GM18498 (cell line): ENCODE data around the gene LMBR1L.

Experiments
- ATAC-seq: cut with Tn5 transposase; IDR thresholded peaks from one replicate; pipeline ENCODE4 v1.9.1; 2021; ENCODE audit warnings: mild to moderate bottlenecking, moderate library complexity; ENCODE audit not compliant: unreplicated experiment

Gene LMBR1L

GRCh38 chr12:49121047-49121696, 10.5 kb upstream of the LMBR1L start:
- no peak for ATAC-seq

- peak; percentile 2 for ATAC-seq
Observed at GRCh38 chr12:49111206-49111605, 559 bp upstream of the LMBR1L start.

DNA sequence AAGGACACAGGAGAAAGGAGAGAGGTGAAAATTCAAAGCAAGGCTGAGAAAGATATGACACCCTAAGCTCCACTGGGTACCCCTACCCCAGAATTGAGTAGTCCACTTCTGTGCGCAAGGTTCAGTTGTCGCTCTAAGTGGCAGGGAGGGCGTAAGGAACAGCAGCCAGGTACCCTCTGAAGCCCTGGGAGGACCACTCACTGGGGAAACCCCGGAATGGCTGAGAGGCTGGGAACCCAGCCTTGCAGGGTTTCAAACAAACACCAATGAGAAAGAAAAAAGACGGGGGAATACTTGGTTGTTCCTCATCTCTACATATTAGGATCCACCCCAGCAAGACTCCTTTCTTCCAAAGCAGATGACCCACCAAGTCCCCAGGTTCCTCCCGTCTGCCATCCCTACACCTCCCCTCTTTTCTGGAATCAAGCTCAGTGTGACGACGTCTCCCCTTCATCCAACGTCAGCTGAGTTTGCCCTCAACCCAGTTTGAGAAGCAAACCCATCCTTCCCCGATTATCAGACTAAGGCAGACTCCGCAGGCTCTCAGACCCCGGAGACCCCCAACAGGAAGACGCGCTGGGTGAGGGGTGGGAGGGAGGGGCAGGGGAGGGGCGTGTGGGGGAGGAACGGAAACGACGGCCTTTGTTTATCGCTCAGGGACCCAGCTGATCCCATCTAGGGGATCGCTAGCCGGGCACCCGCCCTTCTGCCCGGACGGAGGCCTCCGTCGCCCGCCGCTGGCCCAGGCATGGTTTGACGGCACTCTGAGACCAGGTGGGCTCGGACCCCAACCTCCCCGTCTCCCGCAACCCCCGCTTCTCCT, 795 bp downstream of the LMBR1L start:
- no peak for ATAC-seq

DNA sequence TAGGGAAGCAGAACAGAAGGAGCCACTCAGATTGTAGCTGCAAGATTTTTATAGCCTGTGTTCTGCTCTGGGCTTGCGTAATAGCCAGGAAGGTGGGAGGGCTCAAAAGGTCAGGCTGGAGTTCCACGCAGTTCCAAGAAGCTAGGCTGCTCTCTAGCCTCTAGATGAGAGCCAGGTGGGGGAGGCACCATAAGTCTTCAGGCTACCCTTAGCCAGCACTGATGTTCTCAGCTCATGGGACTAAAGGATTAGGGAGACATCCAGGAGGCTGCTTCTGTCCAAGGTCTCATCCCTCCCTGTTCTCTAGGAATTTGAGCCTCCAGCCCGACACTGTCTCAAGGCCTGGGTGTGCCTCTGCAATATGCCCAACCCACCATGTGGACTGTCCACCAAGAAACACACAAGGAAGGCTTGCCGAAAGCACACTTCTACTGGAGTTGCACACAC, 1.7 kb downstream of the LMBR1L start:
- ATAC-seq = no peak

GRCh38 chr12:49105504-49106084, 5.1 kb downstream of the LMBR1L start:
- no peak for ATAC-seq

GRCh38 chr12:49104822-49105221, 5.8 kb downstream of the LMBR1L start:
- ATAC-seq = no peak

DNA sequence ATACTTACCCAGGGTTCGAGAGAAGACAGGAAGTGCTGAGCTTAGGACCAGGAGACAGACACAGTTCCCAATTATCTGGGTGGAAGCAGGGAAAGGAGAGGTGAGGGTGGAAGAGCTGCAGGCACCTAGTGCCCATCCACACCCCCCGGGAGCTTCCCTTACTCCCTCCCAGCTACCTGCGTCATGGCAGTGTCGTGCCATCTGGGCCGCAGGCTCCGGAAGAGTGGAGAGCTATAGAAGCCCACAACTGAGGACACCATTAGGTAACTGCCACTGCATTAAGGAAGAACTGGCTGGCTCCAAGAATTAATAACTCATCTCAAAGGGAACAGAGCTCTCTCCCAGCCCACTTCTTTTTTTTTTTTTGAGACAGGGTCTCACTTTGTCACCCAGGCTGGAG, 10.3 kb downstream of the LMBR1L start:
- ATAC-seq = no peak

DNA sequence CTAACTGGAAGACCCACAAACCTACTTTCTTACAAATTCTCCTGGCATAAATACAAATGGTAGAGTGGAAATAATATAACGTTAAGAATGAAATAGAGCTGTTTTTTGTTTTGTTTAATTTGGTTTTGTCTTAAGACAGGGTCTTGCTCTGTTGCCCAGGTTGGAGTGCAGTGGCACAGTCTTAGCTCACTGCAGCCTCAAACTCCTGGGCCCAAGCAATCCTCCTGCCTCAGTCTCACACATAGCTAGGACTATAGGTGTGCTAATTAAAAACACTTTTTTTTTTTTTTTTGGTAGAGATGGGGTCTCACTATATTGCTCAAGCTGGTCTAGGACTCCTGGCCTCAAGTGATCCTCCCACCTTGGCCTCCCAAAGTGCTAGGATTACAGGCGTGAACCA, 11.9 kb downstream of the LMBR1L start:
- no peak for ATAC-seq

DNA sequence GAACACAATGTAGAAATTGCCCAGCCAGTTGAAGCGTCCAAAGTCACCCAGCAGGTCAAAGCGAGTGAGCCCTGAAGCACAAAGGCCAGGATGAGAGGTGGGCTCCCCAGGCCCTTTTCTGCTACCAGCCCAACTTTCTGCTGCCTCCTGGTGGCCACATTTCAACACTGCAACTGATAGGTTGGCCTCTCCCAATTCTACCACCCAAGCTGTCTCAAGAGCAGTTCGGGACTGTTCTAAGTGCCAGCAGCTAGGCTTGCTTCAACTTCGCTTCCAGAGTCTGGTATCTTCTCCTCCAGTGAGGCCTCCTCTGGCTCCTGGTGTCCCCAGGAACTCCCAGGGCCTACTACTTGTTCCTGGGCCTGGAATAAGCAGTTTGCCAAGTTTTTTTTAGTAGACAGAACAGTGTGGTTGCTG, 12.6 kb downstream of the LMBR1L start:
- no peak for ATAC-seq

GRCh38 chr12:49097381-49097780, 13.3 kb downstream of the LMBR1L start:
- ATAC-seq = no peak

- ATAC-seq = no peak
Observed at GRCh38 chr12:49094975-49095365, 15.7 kb downstream of the LMBR1L start.

DNA sequence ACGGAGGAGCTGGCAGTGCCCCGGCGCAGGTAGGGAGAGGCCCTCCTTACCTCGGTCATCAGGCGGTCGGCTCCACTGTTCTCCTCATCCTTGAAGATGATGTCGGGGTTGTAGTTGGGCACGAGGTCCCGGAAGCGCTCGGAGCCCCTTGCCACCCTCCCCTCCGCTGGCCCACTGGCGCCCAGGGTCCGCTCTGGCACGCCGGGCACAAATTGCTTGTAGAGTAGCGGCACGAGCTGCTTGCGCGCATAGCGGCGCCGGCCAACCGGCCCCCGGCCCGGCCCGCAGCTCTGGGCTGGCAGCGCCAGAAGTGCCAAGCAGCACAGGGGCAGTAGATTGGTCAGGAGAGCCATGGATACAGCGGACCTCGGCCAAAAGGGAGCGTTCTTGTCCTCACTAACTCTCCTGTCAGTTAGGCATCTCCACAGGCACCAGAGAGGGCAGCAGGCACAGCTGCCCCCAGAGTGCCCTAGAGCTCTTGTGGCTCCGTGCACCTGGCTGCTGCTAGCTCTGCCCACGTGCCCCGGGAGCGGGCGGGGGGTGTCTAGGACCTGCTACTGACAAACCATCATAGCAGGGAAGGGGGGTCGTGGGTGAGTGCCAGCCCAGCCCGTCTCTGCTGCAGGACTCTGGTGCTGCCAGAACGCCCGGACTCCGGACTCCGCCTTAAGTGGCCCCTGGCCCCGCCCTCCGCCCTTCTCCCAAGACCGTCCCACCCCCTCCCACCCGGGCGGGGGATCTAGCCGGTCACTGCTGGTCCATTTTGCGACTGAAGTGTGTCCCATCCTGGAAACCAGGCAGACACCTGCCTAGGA, 16.3 kb downstream of the LMBR1L start, which contains the start of gene DHH:
TSS of gene DHH (minus strand) at position 642 of the 815 bp plus-strand sequence. CDS start at position 353, 289 bp downstream.
- no peak for ATAC-seq

DNA sequence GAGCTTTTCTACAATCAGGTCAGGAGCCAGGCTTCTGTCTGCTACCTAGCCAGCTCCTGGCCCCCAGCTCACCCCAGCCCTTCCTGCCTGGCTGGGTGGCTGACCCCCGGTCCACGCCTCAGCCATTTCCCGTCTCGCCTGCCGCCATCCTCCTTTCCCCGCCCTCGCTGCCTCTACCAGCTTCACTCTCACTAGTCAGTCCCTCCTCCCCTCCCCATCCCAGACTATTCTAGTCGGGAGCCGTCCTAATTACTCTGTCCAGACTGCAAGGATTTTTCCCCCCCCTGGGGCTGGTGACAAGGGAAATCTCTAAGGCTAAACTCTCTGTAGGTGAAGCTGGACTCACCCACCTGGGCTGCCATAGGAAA, 16.9 kb downstream of the LMBR1L start:
- no peak for ATAC-seq

GRCh38 chr12:49092816-49093406, 17.7 kb downstream of the LMBR1L start:
- ATAC-seq = no peak

- ATAC-seq = no peak
Observed at GRCh38 chr12:49092086-49092815, 18.4 kb downstream of the LMBR1L start.

GRCh38 chr12:49091836-49092085, 18.9 kb downstream of the LMBR1L start:
- ATAC-seq = no peak

DNA sequence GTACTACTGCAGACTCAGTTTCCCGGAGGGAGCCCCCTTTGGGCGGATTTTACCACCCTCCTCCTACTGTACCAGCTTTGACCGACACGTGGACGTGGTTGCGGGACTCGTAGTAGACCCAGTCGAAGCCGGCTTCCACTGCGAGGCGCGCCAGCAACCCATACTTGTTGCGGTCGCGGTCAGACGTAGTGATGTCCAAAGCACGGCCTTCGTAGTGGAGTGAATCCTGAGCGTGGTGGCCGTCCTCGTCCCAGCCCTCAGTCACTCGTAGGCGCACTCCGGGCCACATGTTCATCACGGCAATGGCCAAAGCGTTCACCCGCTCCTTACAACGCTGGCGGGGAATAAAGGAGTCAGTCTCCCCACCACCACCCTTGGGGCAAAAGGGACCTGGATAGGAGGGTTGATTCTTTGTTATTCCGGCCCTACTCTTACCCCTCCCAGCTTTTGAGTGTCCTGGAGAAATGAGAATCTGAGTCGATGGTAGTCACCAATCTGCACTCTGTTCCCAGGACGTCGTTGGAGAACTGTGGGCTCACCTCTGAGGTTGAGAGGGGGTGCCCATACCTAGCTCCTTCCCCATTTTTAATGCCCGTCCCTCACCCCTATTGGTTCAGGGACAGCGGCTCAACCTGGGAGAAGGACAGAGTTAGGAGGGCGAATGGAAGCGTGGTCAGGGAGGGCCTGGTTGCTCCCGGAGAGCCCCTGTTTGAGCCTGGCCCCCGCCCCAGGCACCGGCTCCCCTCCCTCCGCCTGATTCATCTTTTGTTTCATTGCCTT, 19.4 kb downstream of the LMBR1L start:
- ATAC-seq = no peak

DNA sequence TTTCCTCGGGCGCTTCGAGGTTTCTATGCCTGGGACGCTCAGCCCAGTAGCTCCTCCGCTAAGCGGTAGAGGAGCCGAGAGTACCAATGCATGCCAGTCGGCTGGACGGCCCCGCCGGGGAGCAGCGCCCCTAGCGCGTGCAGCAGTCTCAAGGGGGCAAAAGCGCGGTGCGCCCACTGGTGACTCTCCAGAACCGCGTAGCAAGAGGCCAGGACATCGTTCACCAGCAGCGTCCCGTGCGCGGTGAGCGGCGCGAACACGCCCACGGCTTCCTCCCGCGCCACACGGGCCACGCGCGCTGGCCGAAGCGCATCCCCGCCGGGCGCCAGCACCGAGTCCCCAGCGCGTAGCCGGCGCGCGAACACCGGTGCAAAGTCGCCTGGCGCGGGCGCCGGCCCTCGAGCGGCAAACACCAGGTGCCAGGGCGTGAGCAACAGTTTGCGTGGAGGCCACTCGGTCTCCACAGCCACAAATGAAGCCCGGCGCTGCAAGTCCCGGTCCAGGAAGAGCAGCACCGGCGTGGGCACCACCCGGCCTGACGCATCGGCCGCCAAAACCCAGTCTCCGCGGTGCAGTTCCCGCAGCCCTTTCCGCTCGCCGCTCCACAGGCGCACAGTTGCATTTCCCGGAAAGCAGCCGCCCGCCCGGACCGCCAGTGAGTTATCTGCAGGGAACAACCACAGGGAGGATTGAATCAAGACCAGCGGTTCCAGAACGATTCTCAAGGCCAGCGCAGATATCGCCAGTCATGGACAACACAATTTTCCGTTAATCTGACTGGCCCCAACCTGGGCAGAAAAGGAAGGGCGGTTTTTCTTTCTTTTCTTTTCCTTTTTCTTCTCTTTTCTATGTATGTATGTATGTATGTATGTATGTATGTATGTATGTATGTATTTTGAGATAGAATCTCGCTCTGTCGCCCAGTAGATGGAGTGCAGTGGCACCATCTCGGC, 20.6 kb downstream of the LMBR1L start:
- ATAC-seq = no peak
